Measurements from ENCODE around the gene MXRA8. TPM values are rescaled to one million over a fixed set of nuclear protein-coding genes. Genes with fewer than 3 reads are reported as not detected.

Gene MXRA8
- total and polyA plus RNA-seq, 9 of the 15 experiments (the other 6 are each of a cell fraction or from before 2014, with no cell fraction given): 0.66 to 11.3 (median 6.3) TPM

DNA sequence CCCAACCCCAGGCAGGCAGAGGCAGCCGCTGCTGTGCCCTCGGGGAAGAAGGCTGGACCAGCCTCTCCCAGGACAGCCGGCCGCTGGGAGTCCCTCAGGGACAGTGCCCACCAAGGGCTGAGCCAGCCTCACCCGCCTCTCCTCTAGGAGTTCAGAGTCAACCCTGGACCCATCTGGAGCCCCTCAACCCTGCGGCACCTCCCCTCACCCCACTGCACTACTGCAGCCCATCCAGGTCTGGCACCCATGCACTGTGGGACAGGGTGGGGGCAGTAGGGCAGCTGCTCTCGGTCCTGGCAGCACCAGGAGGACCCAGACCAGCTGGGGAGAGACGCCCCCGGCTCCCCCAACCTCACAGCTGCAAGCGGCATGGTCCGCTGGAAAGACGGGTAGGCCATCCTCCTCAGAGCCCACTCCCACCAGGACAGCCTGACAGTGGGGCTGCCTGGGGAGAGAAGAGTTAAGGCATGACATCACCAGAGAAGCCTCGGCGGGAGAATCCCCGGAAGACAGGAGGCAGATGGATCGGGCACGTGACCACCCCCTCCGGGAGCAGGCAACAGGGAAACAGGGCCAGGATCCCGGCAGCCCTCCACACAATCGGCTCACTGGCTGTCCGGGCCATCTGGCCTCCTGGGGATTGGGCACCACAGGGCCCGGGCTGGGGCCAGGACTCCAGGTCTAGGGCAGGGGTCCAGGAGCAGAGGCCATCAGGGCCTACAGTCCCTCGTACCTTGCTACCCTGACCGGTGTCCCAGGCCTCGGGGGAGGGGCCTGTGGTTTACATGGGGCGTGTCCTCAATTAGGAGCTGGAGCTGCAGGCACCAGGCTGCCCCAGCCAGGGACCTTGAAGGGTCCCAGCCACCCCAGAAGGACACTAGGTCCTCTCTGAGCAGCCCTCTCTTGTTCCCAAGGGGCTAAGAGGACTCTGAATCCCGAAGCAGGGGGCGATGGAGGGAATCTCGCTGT is 53.7 kb downstream of the MXRA8 start (continued):
- TF ChIP-seq JUND (IDR thresholded peaks at IDR 0.05; ENCODE audit: borderline replicate concordance, low read depth, low read length) (peak; percentile 81), JUND (tag; IDR thresholded peaks at IDR 0.05; ENCODE audit: borderline replicate concordance, low read depth, low read length) (peak; percentile 62; the same call in 1 of the 3 replicates), ZFX (CRISPR knock-in tag; IDR thresholded peaks at IDR 0.05) (peak; percentile 74), ATF3 (IDR thresholded peaks at IDR 0.05) (peak; percentile 91), ATF3 (CRISPR knock-in tag; conservative IDR thresholded peaks at IDR 0.05) (no peak), TARDBP (IDR thresholded peaks at IDR 0.05) (no peak), ATF1 (CRISPR knock-in tag; IDR thresholded peaks at IDR 0.05) (no peak), ATF1 (tag; IDR thresholded peaks at IDR 0.05) (peak; percentile 55; the same call in 1 of the 2 replicates), ZNF282 (CRISPR knock-in tag; IDR thresholded peaks at IDR 0.05) (no peak), ATF2 (CRISPR knock-in tag; IDR thresholded peaks at IDR 0.05) (peak; percentile 79; the same call in 1 of the 2 replicates), TOE1 (IDR thresholded peaks at IDR 0.05; ENCODE audit: borderline replicate concordance) (peak; percentile 93), TOE1 (CRISPR knock-in tag; IDR thresholded peaks at IDR 0.05; ENCODE audit: borderline replicate concordance, low read depth) (no peak), ETV1 (tag; conservative IDR thresholded peaks at IDR 0.05; ENCODE audit: low read depth) (peak; percentile 76)
- TF ChIP-seq, protein P1, sequence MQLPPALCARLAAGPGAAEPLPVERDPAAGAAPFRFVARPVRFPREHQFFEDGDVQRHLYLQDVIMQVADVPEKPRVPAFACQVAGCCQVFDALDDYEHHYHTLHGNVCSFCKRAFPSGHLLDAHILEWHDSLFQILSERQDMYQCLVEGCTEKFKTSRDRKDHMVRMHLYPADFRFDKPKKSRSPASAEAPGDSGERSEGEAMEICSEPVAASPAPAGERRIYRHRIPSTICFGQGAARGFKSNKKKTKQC (CRISPR knock-in tag; IDR thresholded peaks at IDR 0.05): no peak
- TF ChIP-seq, protein P2, sequence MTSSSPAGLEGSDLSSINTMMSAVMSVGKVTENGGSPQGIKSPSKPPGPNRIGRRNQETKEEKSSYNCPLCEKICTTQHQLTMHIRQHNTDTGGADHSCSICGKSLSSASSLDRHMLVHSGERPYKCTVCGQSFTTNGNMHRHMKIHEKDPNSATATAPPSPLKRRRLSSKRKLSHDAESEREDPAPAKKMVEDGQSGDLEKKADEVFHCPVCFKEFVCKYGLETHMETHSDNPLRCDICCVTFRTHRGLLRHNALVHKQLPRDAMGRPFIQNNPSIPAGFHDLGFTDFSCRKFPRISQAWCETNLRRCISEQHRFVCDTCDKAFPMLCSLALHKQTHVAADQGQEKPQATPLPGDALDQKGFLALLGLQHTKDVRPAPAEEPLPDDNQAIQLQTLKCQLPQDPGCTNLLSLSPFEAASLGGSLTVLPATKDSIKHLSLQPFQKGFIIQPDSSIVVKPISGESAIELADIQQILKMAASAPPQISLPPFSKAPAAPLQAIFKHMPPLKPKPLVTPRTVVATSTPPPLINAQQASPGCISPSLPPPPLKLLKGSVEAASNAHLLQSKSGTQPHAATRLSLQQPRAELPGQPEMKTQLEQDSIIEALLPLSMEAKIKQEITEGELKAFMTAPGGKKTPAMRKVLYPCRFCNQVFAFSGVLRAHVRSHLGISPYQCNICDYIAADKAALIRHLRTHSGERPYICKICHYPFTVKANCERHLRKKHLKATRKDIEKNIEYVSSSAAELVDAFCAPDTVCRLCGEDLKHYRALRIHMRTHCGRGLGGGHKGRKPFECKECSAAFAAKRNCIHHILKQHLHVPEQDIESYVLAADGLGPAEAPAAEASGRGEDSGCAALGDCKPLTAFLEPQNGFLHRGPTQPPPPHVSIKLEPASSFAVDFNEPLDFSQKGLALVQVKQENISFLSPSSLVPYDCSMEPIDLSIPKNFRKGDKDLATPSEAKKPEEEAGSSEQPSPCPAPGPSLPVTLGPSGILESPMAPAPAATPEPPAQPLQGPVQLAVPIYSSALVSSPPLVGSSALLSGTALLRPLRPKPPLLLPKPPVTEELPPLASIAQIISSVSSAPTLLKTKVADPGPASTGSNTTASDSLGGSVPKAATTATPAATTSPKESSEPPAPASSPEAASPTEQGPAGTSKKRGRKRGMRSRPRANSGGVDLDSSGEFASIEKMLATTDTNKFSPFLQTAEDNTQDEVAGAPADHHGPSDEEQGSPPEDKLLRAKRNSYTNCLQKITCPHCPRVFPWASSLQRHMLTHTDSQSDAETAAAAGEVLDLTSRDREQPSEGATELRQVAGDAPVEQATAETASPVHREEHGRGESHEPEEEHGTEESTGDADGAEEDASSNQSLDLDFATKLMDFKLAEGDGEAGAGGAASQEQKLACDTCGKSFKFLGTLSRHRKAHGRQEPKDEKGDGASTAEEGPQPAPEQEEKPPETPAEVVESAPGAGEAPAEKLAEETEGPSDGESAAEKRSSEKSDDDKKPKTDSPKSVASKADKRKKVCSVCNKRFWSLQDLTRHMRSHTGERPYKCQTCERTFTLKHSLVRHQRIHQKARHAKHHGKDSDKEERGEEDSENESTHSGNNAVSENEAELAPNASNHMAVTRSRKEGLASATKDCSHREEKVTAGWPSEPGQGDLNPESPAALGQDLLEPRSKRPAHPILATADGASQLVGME (CRISPR knock-in tag; IDR thresholded peaks at IDR 0.05): no peak
- TF ChIP-seq, protein P3, sequence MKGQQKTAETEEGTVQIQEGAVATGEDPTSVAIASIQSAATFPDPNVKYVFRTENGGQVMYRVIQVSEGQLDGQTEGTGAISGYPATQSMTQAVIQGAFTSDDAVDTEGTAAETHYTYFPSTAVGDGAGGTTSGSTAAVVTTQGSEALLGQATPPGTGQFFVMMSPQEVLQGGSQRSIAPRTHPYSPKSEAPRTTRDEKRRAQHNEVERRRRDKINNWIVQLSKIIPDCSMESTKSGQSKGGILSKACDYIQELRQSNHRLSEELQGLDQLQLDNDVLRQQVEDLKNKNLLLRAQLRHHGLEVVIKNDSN (CRISPR knock-in tag; IDR thresholded peaks at IDR 0.05): peak; percentile 96
